ENCODE measurements around the gene GNAQ. TPM values are rescaled to one million over a fixed set of nuclear protein-coding genes. Genes with fewer than 3 reads are reported as not detected.

Gene GNAQ
- total RNA-seq, 2 donors from 2014 or later: 13.4 to 17.8 TPM

GRCh38 chr9:78030553-78031443, 813 bp downstream of the GNAQ start:
- no peak for TF ChIP-seq CTCF (IDR thresholded peaks at IDR 0.05)
- peak overlapping the region; percentile 85 for H3K27ac ChIP-seq
- no peak for DNase-seq (ENCODE audit: low spot score)
- H3K36me3 ChIP-seq: no peaks in the 10 kb centered on the region
- no peaks in the 10 kb centered on the region for H3K9me3 ChIP-seq
- H3K4me3 ChIP-seq: peak overlapping the region; percentile 54 to 73
- no peaks in the 10 kb centered on the region for H3K27me3 ChIP-seq
- peaks cover 0 to 15% of the 10 kb centered on the region in 2 donors for H3K4me1 ChIP-seq

GRCh38 chr9:78030296-78030552, 1.4 kb downstream of the GNAQ start:
- peaks cover 0 to 14% of the 10 kb centered on the region in 2 donors for H3K4me1 ChIP-seq
- DNase-seq (ENCODE audit: low spot score): no peak

GRCh38 chr9:78029551-78030295, 1.9 kb downstream of the GNAQ start:
- Histone ChIP-seq H3K4me3 (peak overlapping the region; percentile 54 to 73), H3K9me3 (no peaks in the 10 kb centered on the region), H3K36me3 (no peaks in the 10 kb centered on the region), H3K27me3 (no peaks in the 10 kb centered on the region), H3K4me1 (peaks cover 0 to 9% of the 10 kb centered on the region in 2 donors), H3K27ac (peak overlapping the region; percentile 85)
- no peak for DNase-seq (ENCODE audit: low spot score)
- no peak for TF ChIP-seq CTCF (IDR thresholded peaks at IDR 0.05)

More at GRCh38 chr9:78030296-78030552, 1.4 kb downstream of the GNAQ start:
- H3K36me3 ChIP-seq: no peaks in the 10 kb centered on the region
- peak overlapping the region; percentile 85 for H3K27ac ChIP-seq
- no peak for TF ChIP-seq CTCF (IDR thresholded peaks at IDR 0.05)
- H3K4me3 ChIP-seq: peak overlapping the region; percentile 54 to 73
- no peaks in the 10 kb centered on the region for H3K9me3 ChIP-seq
- no peaks in the 10 kb centered on the region for H3K27me3 ChIP-seq

- Histone ChIP-seq H3K36me3 (no peaks in the 10 kb centered on the region), H3K4me1 (peaks cover 0 to 7% of the 10 kb centered on the region in 2 donors), H3K4me3 (peak overlapping the region in 1 of 2 donors; percentile 73), H3K9me3 (no peaks in the 10 kb centered on the region), H3K27me3 (no peaks in the 10 kb centered on the region), H3K27ac (peak overlapping the region; percentile 85)
- DNase-seq (ENCODE audit: low spot score): no peak
- TF ChIP-seq CTCF (IDR thresholded peaks at IDR 0.05): no peak
Measured at GRCh38 chr9:78028926-78029325, 2.7 kb downstream of the GNAQ start.

GRCh38 chr9:78026947-78027346, 4.7 kb downstream of the GNAQ start:
- H3K4me1 ChIP-seq: peaks cover 0 to 21% of the 10 kb centered on the region in 2 donors
- no peaks in the 10 kb centered on the region for H3K9me3 ChIP-seq
- H3K27ac ChIP-seq: no peak overlapping the region
- DNase-seq (ENCODE audit: low spot score): no peak
- H3K27me3 ChIP-seq: no peaks in the 10 kb centered on the region
- H3K36me3 ChIP-seq: no peaks in the 10 kb centered on the region
- TF ChIP-seq CTCF (IDR thresholded peaks at IDR 0.05): no peak
- H3K4me3 ChIP-seq: no peak overlapping the region
